Measurements from ENCODE around the gene ARHGEF17.

The ARHGEF17 gene

DNA sequence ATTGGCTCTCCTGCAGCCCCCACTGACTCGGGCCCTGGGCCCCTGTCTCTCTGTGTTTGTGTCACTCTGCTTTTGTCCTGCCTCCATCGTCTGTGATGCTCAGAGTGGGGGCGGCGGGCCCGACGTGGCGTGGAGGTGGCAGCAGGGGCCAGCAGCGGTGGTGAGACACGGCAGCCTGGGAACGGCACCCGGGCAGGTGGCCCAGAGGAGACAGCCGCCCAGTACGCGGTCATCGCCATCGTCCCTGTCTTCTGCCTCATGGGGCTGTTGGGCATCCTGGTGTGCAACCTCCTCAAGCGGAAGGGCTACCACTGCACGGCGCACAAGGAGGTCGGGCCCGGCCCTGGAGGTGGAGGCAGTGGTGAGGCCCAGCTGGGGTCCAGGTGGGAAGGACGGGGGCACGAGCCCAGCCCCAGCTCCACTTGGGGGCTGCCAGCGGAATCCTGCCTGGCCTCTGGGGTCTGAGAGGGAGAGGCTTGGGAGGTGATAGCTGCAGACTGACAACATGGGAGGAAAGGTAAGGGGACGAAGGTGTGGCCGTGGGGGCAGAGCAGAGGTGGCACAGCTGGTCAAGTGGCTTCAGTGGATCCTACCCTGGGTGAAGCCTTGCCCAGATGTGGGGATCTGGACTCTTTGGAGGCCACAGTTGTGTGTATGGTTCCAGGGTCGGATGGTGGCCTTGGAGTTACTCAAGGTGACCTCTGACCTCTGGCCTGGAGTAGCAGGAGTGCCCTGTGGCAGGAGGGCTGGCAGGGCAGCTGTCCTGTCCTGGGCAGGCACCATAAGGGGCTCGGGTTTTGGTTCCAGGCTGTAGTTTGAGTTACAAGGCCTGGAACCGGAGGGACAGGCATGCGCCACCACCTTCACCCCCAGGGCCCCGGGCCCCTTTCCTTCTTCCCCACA is 84.3 kb downstream of the ARHGEF17 start:
- no peak for DNase-seq (ENCODE audit: low read depth in 2 of 2)

- no peak for DNase-seq (ENCODE audit: low read depth in 2 of 2)
These were observed 84.9 kb downstream of the ARHGEF17 start for GRCh38 chr11:73393011-73393380.

DNA sequence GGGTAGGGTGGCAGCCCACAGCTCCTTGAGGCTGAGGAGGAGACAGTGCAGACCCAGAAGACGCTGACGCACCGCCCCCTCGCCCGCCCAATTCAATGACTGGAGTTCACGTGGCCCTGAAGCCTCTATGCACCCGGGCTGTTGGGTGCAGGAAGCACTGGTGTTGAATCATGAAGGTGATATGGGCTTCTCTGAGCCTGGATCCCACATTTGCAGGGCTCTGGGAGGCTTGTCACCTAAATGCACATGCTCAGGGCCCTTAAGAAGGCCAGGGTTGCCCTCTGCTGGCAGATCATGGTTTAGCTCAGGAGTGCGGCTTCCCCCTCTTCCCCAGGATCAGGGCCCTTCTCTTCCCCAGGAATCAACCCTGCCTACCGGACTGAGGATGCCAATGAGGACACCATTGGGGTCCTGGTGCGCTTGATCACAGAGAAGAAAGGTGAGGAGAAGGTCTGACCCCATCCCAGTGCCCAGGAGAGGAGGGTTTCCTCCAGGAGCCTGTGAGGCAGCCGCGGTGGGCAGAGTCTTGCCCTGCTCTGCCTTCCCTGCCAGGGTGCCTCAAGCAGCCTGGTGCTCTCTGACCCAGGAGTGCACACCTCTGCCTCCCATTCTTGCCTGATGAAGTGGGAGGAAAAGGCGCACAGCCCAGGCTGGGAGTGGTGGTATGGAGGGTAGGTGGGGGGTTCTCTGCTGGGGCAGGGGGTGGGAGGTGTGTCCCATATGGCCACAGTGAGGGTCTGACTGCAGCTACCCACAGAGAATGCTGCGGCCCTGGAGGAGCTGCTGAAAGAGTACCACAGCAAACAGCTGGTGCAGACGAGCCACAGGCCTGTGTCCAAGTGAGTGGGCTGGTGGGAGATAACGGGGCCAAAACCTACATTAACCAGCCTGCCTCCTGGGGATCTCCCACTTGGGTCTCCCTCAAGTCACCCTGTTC is 85.7 kb downstream of the ARHGEF17 start:
- peak; percentile 27 to 41 for DNase-seq (ENCODE audit: low read depth in 2 of 2)

DNA sequence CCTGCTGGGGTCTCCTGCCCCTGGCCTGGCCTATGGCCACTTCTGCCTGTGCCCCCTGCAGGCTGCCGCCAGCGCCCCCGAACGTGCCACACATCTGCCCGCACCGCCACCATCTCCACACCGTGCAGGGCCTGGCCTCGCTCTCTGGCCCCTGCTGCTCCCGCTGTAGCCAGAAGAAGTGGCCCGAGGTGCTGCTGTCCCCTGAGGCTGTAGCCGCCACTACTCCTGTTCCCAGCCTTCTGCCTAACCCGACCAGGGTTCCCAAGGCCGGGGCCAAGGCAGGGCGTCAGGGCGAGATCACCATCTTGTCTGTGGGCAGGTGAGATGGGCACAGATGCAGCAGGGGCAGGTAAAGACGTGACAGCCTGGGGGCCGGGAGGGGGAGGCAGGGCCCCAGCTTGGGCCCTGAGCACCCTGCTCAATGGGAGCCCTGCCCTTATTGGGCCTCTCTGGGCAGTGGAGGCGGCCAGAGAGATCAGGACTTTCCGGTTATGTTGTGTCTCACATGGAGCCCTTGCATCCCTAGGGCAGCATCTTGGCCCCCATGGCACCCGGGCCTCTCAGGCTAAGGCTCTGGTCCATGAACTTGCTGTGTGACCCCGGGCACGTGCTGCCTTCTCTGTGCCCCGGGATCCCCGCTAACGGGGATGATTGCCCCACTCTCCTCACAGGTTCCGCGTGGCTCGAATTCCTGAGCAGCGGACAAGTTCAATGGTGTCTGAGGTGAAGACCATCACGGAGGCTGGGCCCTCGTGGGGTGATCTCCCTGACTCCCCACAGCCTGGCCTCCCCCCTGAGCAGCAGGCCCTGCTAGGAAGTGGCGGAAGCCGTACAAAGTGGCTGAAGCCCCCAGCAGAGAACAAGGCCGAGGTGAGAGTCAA is 86.6 kb downstream of the ARHGEF17 start:
- no peak for DNase-seq (ENCODE audit: low read depth in 2 of 2)

GRCh38 chr11:73395297-73396208 is 87.5 kb downstream of the ARHGEF17 start:
- DNase-seq (ENCODE audit: low read depth in 2 of 2) = no peak

DNA sequence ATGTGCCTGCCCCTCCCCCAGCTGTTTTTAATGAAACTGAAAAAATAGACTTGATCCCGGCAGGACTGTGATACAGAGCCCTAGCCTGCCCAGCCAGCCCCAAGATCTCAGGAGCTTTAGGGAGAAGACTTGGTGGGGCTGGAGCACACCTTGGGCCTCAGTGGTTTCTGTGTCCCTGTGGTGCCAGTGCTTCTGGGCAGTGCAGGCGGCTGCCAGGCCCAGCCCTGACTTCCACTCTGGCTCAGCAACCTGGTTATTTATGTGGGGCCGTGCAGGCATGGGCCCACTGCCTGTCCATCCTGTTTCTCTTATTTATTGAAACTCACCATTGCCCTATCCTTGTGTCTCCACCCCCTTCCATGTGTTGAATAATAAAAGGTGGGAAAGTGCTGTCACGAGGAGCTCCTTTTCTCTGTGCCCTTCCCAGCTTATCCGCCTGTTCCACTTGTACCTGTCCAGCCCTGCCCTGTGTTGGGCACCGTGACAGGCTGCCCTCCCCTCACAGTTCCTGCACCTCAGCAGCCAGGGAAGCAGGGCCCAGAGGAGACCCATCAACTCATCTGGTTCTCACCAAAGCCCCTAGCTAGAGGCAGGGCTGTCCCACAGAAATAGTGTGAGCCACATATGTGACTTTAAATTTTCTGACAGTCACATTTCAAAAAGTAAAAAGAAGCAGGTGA is 88.3 kb downstream of the ARHGEF17 start:
- no peak for DNase-seq (ENCODE audit: low read depth in 2 of 2)

DNA sequence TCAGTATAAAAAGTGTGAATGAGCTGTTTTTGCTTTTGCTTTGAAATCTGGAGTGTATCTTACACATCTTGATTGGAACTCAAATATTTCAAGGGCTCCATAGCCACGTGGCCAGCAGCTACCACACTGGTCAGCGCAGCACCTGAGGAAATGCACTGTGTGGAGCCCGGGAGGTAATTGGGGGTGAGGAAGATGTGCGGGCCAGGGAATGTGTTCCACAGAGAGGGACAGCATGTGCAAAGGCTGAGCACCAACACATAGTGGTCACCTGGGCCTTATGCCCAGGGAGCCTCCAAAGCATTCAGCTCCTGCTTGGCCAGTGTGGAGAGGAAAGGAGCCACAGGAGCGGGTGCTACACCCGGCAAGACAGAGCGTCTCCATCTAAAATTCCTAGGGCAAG is 88.9 kb downstream of the ARHGEF17 start:
- DNase-seq (ENCODE audit: low read depth in 2 of 2) = no peak

GRCh38 chr11:73397468-73398131 is 89.5 kb downstream of the ARHGEF17 start:
- DNase-seq (ENCODE audit: low read depth in 2 of 2) = no peak

GRCh38 chr11:73398132-73398526 is 90.1 kb downstream of the ARHGEF17 start:
- DNase-seq (ENCODE audit: low read depth in 2 of 2) = no peak

DNA sequence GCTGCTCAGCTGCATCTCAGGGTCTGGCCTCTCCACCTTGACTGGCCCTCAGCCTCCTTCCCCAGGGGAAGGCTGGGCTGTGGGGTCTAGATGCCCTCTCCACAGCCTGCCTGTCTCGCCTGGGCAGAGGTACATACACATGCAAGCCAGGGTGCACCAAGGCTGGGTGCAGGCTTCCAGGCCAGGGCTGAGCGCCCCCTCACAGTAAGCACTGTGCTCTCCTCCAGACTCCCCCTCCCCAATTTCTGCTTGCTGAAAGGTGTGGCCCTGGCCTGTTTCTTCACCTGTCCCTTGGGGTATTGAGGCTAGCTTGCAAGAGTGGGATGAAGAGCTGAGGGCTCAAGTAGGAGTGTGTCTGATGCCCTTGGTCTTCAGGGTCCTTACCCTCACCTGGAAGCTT is 90.6 kb downstream of the ARHGEF17 start:
- no peak for DNase-seq (ENCODE audit: low read depth in 2 of 2)

DNA sequence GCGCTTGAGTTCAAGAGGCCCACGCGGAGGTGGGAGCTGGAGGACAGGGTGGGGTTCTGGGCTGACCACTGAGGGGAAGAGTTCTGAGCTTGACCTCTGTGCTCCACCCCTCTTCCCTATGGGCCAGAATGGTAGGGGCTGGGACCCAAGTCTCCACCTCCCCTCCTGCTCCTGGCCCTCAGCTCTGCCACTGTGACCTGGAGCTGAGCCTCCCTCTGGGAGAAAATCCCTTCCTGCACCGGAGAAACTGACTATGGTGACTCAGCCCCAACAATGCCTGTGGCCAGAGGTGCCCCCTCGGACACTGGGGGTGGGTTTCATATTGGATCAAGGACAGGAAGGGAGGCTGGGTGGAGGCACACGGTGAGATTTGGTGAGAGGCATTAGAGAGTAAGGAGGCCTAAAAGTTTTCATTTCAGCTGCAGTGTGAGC is 91.1 kb downstream of the ARHGEF17 start:
- DNase-seq (ENCODE audit: low read depth in 2 of 2) = no peak

DNA sequence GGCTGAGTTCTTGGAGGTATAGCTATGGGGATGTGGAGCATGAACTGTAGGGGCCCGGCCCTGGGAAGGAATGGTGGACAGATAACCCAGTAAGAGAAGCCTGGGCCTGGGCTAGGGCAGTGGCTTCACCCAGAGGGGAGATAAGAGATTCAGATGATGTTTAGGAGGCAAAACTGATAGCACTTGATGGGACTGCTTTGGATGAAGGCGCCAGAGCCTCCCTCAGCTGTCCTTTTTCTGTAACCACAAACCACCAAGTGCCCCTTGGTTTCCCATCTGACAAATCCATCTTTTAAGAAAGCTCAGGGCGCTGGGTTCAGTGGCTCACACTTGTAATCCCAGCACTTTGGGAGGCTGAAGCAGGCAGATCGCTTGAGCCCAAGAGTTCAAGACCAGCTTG is 91.6 kb downstream of the ARHGEF17 start:
- no peak for DNase-seq (ENCODE audit: low read depth in 2 of 2)

DNA sequence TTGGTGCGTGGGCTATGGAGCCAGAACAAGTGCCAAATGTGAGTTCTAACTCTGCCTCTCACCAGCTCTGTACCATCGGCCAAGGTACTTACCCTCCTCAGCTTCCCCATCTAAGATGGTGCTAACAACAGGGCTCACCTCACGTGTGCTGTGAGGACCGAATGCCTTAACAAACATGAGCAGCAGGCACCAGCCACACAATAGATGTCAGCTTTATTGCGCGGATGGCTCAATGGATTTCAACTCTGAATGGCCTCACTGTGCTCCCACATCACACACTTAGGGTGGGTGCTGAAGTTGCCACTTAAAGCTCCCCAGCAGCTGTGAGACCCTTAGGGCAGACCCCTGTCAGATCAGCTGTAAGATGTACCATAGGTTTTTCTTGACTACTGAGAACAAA is 92.2 kb downstream of the ARHGEF17 start:
- DNase-seq (ENCODE audit: low read depth in 2 of 2) = no peak

- DNase-seq (ENCODE audit: low read depth in 2 of 2) = no peak
These were observed 93.3 kb downstream of the ARHGEF17 start for GRCh38 chr11:73401217-73401923.

- no peak for DNase-seq (ENCODE audit: low read depth in 2 of 2)
These were observed 94.1 kb downstream of the ARHGEF17 start for GRCh38 chr11:73401924-73402833.

GRCh38 chr11:73402834-73403185 is 94.7 kb downstream of the ARHGEF17 start:
- no peak for DNase-seq (ENCODE audit: low read depth in 2 of 2)

- DNase-seq (ENCODE audit: low read depth in 2 of 2) = no peak
These were observed 95.5 kb downstream of the ARHGEF17 start for GRCh38 chr11:73403541-73403940.

- no peak for DNase-seq (ENCODE audit: low read depth in 2 of 2)
These were observed 96.0 kb downstream of the ARHGEF17 start for GRCh38 chr11:73404048-73404447.
